Kidney tubule cell (primary cell): Measurements from ENCODE around the gene PDYN.

Experiments used
- DNase-seq: peaks from one replicate; pipeline ENCODE4 v3.0.0-alpha.2; 2018; ENCODE audit warnings: low spot score

PDYN gene

GRCh38 chr20:1934721-1935573 is 58.9 kb downstream of the PDYN start:
- no peak for DNase-seq

GRCh38 chr20:1934156-1934555 is 59.7 kb downstream of the PDYN start:
- DNase-seq: no peak

GRCh38 chr20:1933465-1933870 is 60.4 kb downstream of the PDYN start:
- peak; percentile 88 for DNase-seq

- DNase-seq: no peak
Measured at GRCh38 chr20:1932971-1933370, 60.9 kb downstream of the PDYN start.

GRCh38 chr20:1931830-1932229 is 62.0 kb downstream of the PDYN start:
- no peak for DNase-seq

- DNase-seq: no peak
Measured at GRCh38 chr20:1930165-1930564, 63.7 kb downstream of the PDYN start.

- no peak for DNase-seq
Measured at GRCh38 chr20:1929460-1929859, 64.4 kb downstream of the PDYN start.

GRCh38 chr20:1928782-1929181 is 65.1 kb downstream of the PDYN start:
- no peak for DNase-seq
